ENCODE results near the gene TTC23L.
"Not testable (repeated sequence)": the region's sequence is repeated elsewhere in the genome, so short reads cannot be mapped to it uniquely, and the experiment has no call there.

Gene TTC23L

DNA sequence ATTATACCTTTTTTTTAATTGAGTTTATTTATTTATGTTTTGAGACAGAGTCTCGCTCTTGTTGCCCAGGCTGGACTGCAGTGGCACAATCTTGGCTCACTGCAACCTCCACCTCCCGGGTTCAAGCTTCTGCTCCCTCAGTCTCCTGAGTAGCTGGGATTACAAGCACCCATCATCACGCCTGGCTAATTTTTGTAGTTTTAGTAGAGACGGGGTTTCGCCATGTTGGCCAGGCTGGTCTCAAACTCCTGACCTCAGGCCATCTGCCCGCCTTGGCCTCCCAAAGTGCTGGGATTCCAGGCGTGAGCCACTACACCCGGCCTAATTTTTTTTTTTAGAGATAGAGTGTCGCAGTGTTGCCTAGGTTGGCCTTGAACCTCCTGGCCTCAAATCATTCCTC lies 84.3 kb downstream of the TTC23L start:
- not testable (repeated sequence) for DNase-seq (ENCODE audit: low read depth)

GRCh38 chr5:34923694-34924461 lies 84.9 kb downstream of the TTC23L start:
- peak; percentile 49 for DNase-seq (ENCODE audit: low read depth)

DNA sequence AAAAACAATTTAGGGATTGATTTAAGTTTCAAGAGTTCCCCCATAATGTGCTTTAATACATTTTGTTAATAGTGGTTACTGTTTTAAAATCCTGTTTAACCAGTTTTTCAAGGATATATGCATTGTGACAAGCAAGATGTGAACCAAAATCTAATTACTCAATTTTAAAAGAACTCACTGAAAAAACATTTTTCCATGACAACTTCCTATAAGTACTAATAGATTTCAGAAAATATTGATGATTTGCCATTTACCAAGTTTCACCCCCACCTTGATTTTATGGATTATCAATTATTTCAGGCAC lies 85.5 kb downstream of the TTC23L start:
- DNase-seq (ENCODE audit: low read depth) = no peak

- DNase-seq (ENCODE audit: low read depth) = no peak
These were observed 87.4 kb downstream of the TTC23L start for GRCh38 chr5:34926318-34926888.

GRCh38 chr5:34927785-34928184 lies 88.8 kb downstream of the TTC23L start:
- no peak for DNase-seq (ENCODE audit: low read depth)

DNA sequence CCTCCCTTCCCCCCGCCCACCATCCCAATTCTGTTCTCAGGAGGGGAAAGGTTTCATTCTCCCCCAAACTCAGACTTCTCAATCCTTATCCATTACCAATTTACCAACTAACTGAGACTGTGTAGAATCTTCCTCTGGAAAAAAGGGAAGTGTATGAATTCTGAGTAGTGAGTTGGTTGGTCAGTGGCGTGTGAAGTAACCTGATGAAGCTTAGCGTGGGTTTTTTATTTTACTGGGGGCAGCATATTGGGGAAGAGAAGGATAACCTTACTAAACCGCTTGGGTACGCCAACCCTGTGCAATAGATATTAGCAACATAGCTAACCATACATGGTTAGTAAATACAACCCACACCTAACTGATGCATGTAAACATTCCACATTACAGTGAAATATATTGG lies 89.3 kb downstream of the TTC23L start:
- DNase-seq (ENCODE audit: low read depth) = no peak

DNA sequence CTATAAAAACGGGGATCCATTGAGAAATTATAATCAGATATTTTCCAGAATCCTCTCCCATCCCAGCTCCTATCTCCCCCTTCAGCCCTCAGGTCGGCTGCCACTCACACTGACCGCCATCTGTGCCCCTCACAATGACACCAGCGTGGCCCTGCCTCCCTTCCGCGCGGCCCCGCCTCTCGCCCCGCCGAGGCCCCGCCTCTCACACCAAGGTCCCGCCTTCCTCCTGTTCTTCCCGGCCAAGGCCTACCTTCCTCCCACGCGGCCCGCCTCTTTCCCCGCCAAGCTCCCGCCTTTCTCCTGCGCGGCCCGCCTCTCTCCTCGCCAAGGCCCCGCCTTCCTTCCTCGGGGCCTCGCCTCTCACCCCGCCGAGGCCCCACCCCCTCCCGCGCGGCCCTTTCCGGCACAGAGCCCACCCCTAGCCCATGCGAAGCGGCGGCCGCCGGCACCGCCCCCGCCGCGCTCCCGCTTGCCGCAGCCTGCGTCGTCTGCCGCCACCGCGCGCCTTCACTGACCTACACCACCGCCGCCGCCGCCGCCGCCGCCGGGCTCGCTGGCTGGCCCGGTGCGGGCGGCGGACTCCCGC lies 90.3 kb downstream of the TTC23L start, which contains the start of gene DNAJC21:
Gene DNAJC21 (plus strand): TSS at position 426 of the 586 bp plus-strand sequence. CDS start 261 bp downstream, outside the sequence.
- DNase-seq (ENCODE audit: low read depth) = peak; percentile 98

GRCh38 chr5:34929720-34930461 lies 90.9 kb downstream of the TTC23L start:
- DNase-seq (ENCODE audit: low read depth) = peak; percentile 68

DNA sequence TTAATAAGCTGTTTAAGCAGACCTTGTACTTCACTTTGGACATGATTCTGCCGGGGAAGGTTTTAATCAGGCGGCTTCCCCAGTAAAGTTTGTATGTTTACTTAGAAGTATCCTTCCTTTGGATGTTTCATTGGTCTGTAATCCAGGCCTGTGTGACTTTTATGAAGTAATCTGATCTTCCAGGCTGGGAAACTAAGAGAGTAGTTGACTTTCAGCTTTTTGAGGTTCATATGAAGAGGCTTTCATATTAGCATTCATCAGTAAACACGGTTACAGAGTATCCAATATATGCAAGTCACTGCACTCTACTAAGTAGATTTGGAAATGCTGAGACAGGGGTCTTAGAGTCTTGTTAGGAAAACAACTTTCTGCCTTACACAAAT lies 91.5 kb downstream of the TTC23L start:
- no peak for DNase-seq (ENCODE audit: low read depth)

- no peak for DNase-seq (ENCODE audit: low read depth)
These were observed 91.9 kb downstream of the TTC23L start for GRCh38 chr5:34930870-34931269.

GRCh38 chr5:34932947-34933346 lies 94.0 kb downstream of the TTC23L start:
- DNase-seq (ENCODE audit: low read depth) = no peak

DNA sequence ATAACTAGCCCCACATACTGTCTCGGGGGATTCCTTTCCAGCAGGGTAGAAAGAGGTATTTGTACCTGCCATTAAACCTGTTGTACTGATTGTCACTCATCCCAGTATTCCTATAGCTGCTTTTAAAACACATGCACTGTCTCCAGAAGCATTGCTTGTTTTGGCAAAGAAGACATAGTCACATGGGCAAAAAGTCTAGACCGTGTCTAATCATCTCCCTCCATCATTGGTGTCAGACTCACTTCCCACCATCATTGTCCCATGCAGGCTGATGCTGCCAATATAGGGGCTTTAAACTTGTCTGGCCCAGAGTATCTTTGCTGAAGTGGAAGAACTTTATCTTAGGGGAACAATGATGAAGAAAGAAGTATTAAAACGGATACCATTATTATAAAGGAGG lies 103.0 kb downstream of the TTC23L start:
- DNase-seq (ENCODE audit: low read depth) = no peak

- DNase-seq (ENCODE audit: low read depth) = no peak
These were observed 105.1 kb downstream of the TTC23L start for GRCh38 chr5:34944044-34944443.

GRCh38 chr5:34944460-34945047 lies 105.6 kb downstream of the TTC23L start:
- no peak for DNase-seq (ENCODE audit: low read depth)

All from activated T-cell treated with anti-CD3 and anti-CD28 coated beads for 24 hours (primary cell).